OCI-LY7 (cell line): ENCODE results near the gene TMEM179. TPM values are rescaled to one million over a fixed set of nuclear protein-coding genes. Genes with fewer than 3 reads are reported as not detected.

Experiments
- BruUV-seq: library from RNA; stranded (reverse); fragments of 400-500 nt; replicated peaks from 2 replicates; lab custom pipeline; 2021; lab: Mats Ljungman, UMichigan
- CTCF ChIA-PET: fragments of 300-600 bp; sonication (Branson Sonifier 250); formaldehyde crosslinking; loops from one replicate; lab custom pipeline; 2022; ENCODE audit warnings: antibody characterized with exemption; ENCODE audit not compliant: unreplicated experiment; lab: Charles Lee
- POLR2A ChIA-PET: fragments of 300-600 bp; sonication (Branson Sonifier 250); formaldehyde crosslinking; loops from one replicate; lab custom pipeline; 2022; ENCODE audit warnings: antibody characterized with exemption; lab: Charles Lee
- DNase-seq: peaks from one replicate; pipeline ENCODE4 v3.0.0-alpha.2; 2015; ENCODE audit warnings: low spot score
- H2AFZ ChIP-seq: fragments of 200-600 bp; sonication (generic), shearing (Covaris generic); 2 replicates; pipeline ENCODE4 v1.6.1; 2014; ENCODE audit warnings: mild to moderate bottlenecking, antibody characterized with exemption, low read length, moderate library complexity
- H3K27ac ChIP-seq: fragments of 200-600 bp; sonication (generic); 2 replicates; pipeline ENCODE4 v1.5.1; 2014; ENCODE audit warnings: mixed run types, low read depth, mild to moderate bottlenecking, moderate library complexity, low read length, inconsistent platforms; ENCODE audit not compliant: poor library complexity, severe bottlenecking
- H3K36me3 ChIP-seq: fragments of 200-600 bp; sonication (generic); 2 replicates; pipeline ENCODE4 v1.6.1; 2014; ENCODE audit warnings: mild to moderate bottlenecking, antibody characterized with exemption, low read length, moderate library complexity, mixed read lengths; ENCODE audit not compliant: insufficient read depth
- H3K4me1 ChIP-seq: fragments of 200-600 bp; sonication (generic); 2 replicates; pipeline ENCODE4 v1.5.1; 2014; ENCODE audit warnings: mild to moderate bottlenecking, low read length; ENCODE audit not compliant: insufficient read depth, poor library complexity, severe bottlenecking
- H3K4me2 ChIP-seq: fragments of 200-600 bp; sonication (generic); 2 replicates; pipeline ENCODE4 v1.6.1; 2014; ENCODE audit warnings: mild to moderate bottlenecking, low read length
- H3K4me3 ChIP-seq: fragments of 200-600 bp; sonication (generic); 2 replicates; pipeline ENCODE4 v1.5.1; 2014; ENCODE audit warnings: mild to moderate bottlenecking, low read depth, low read length; ENCODE audit not compliant: poor library complexity, severe bottlenecking
- H3K79me2 ChIP-seq: fragments of 200-600 bp; sonication (generic); 2 replicates; pipeline ENCODE4 v1.6.1; 2016; ENCODE audit warnings: low read depth, mild to moderate bottlenecking, low read length, moderate library complexity, mixed read lengths; ENCODE audit not compliant: insufficient read depth
- H3K9me2 ChIP-seq: fragments of 200-600 bp; sonication (generic); 2 replicates; pipeline ENCODE4 v1.6.1; 2016; ENCODE audit warnings: mild to moderate bottlenecking, low read length, mixed read lengths; ENCODE audit not compliant: insufficient read depth
- H3K9me3 ChIP-seq: fragments of 200-600 bp; sonication (generic); 2 replicates; pipeline ENCODE4 v1.6.1; 2014; ENCODE audit warnings: mild to moderate bottlenecking, mixed run types, low read length, mixed read lengths
- H4K20me1 ChIP-seq: fragments of 200-600 bp; sonication (generic); 2 replicates; pipeline ENCODE4 v1.6.1; 2014; ENCODE audit warnings: mild to moderate bottlenecking, antibody characterized with exemption, low read length, moderate library complexity, mixed read lengths; ENCODE audit not compliant: insufficient read depth
- CTCF ChIP-seq: fragments of 200-600 bp; sonication (generic); conservative IDR thresholded peaks from 2 replicates; pipeline ENCODE4 v1.5.1; 2014; ENCODE audit warnings: mild to moderate bottlenecking, antibody characterized with exemption, low read length, moderate library complexity, mixed read lengths
- EZH2phosphoT487 ChIP-seq: fragments of 200-600 bp; sonication (generic); IDR thresholded peaks from 2 replicates; pipeline ENCODE4 v1.6.1; 2018; ENCODE audit warnings: low read depth, borderline replicate concordance, mild to moderate bottlenecking, mixed run types, antibody characterized with exemption, low read length, moderate library complexity, mixed read lengths
- intact Hi-C: fragments of 100-400 bp; cut with micrococcal nuclease; formaldehyde crosslinking; loops from one replicate; pipeline ENCODE4 v1.10.0; 2022; ENCODE audit not compliant: unreplicated experiment
- total RNA-seq, 2 experiments: library from RNA; depleted of rRNA in 1 of 2; stranded (reverse); fragments of >200 nt in 1 of 2; shearing (Covaris generic) in 1 of 2; gene quantifications; 2 replicates each; pipeline ENCODE4 v1.2.3, GENCODE V29; 2014 to 2022

Gene TMEM179
- total RNA-seq, 2 experiments from 2014 or later = not detected

GRCh38 chr14:104550861-104551728, 53.5 kb downstream of the TMEM179 start:
- POLR2A ChIA-PET = no interaction called here

GRCh38 chr14:104550340-104550860, 54.2 kb downstream of the TMEM179 start:
- Histone ChIP-seq H2AFZ (no peak overlapping the region), H3K79me2 (no peaks in the 10 kb centered on the region), H3K4me3 (no peak overlapping the region), H3K4me2 (no peak overlapping the region), H3K9me2 (no peaks in the 10 kb centered on the region), H4K20me1 (no peaks in the 10 kb centered on the region), H3K36me3 (no peaks in the 10 kb centered on the region), H3K27ac (no peak overlapping the region), H3K4me1 (no peaks in the 10 kb centered on the region), H3K9me3 (no peaks in the 10 kb centered on the region)
- POLR2A ChIA-PET = no interaction called here
- TF ChIP-seq EZH2phosphoT487 (no peak), CTCF (no peak)
- no peak for DNase-seq
- intact Hi-C loops = no loop called here
- BruUV-seq = no TSS peak
- CTCF ChIA-PET = no interaction called here

More at GRCh38 chr14:104550861-104551728, 53.5 kb downstream of the TMEM179 start:
- DNase-seq = no peak
- CTCF ChIA-PET = no interaction called here
- H3K79me2 ChIP-seq = no peaks in the 10 kb centered on the region
- H3K27ac ChIP-seq = no peak overlapping the region
- no peak overlapping the region for H2AFZ ChIP-seq
- no peak overlapping the region for H3K4me3 ChIP-seq
- intact Hi-C loops = no loop called here
- H3K9me3 ChIP-seq = no peaks in the 10 kb centered on the region
- H4K20me1 ChIP-seq = no peaks in the 10 kb centered on the region
- no peak for TF ChIP-seq CTCF
- no peak for TF ChIP-seq EZH2phosphoT487
- H3K9me2 ChIP-seq = no peaks in the 10 kb centered on the region
- BruUV-seq = no TSS peak
- H3K4me1 ChIP-seq = no peaks in the 10 kb centered on the region
- H3K4me2 ChIP-seq = no peak overlapping the region
- H3K36me3 ChIP-seq = no peaks in the 10 kb centered on the region
